GM23248 (cell line): ENCODE measurements around the gene AMH. TPM values are rescaled to one million over a fixed set of nuclear protein-coding genes. Genes with fewer than 3 reads are reported as not detected.
"Not testable (repeated sequence)": the region's sequence is repeated elsewhere in the genome, so short reads cannot be mapped to it uniquely, and the experiment has no call there.

Source experiments
- DNase-seq: peaks from one replicate; pipeline ENCODE4 v3.0.0-alpha.2; 2015
- H2AFZ ChIP-seq: fragments of 200-600 bp; sonication (generic); 2 replicates; pipeline ENCODE4 v1.6.1; 2016; ENCODE audit warnings: antibody characterized with exemption
- H3F3A ChIP-seq: fragments of 200-600 bp; sonication (generic); 2 replicates; pipeline ENCODE4 v1.6.1; 2016; ENCODE audit warnings: mild to moderate bottlenecking, antibody characterized with exemption, mixed run types; ENCODE audit not compliant: insufficient read depth
- H3K27ac ChIP-seq: fragments of 200-600 bp; sonication (generic); 2 replicates; pipeline ENCODE4 v1.5.1; 2016; ENCODE audit warnings: mild to moderate bottlenecking
- H3K27me3 ChIP-seq: fragments of 200-600 bp; sonication (generic); replicated peaks from 2 replicates; pipeline ENCODE4 v1.6.1; 2016; ENCODE audit warnings: mild to moderate bottlenecking; ENCODE audit not compliant: insufficient read depth
- H3K36me3 ChIP-seq: fragments of 200-600 bp; sonication (generic); 2 replicates; pipeline ENCODE4 v1.6.1; 2016; ENCODE audit warnings: low read depth, mild to moderate bottlenecking
- H3K4me1 ChIP-seq: fragments of 200-600 bp; sonication (generic); 2 replicates; pipeline ENCODE4 v1.6.1; 2016; ENCODE audit warnings: mild to moderate bottlenecking; ENCODE audit not compliant: insufficient read depth
- H3K4me2 ChIP-seq: fragments of 200-600 bp; sonication (generic); one replicate; pipeline ENCODE4 v1.6.1; 2016; ENCODE audit warnings: mild to moderate bottlenecking; ENCODE audit not compliant: unreplicated experiment
- H3K4me3 ChIP-seq: fragments of 200-600 bp; sonication (generic); 2 replicates; pipeline ENCODE4 v1.5.1; 2016; ENCODE audit warnings: mild to moderate bottlenecking
- H3K79me2 ChIP-seq: fragments of 200-600 bp; sonication (generic); 2 replicates; pipeline ENCODE4 v1.6.1; 2016; ENCODE audit warnings: mild to moderate bottlenecking; ENCODE audit not compliant: insufficient read depth
- H3K9ac ChIP-seq: fragments of 200-600 bp; sonication (generic); 2 replicates; pipeline ENCODE4 v1.6.1; 2016; ENCODE audit warnings: mild to moderate bottlenecking
- H3K9me2 ChIP-seq: fragments of 200-600 bp; sonication (generic); 2 replicates; pipeline ENCODE4 v1.6.1; 2016; ENCODE audit warnings: mixed run types, mild to moderate bottlenecking, moderate library complexity; ENCODE audit not compliant: insufficient read depth
- H3K9me3 ChIP-seq: fragments of 200-600 bp; sonication (generic); one replicate; pipeline ENCODE4 v1.6.1; 2017; ENCODE audit warnings: low read depth
- H4K20me1 ChIP-seq: fragments of 200-600 bp; sonication (generic); 2 replicates; pipeline ENCODE4 v1.6.0; 2016; ENCODE audit not compliant: insufficient read depth
- EZH2 ChIP-seq: fragments of 200-600 bp; sonication (generic); IDR thresholded peaks from 2 replicates; pipeline ENCODE4 v1.6.1; 2018; ENCODE audit warnings: antibody characterized with exemption, mild to moderate bottlenecking; ENCODE audit not compliant: insufficient read depth, poor library complexity, severe bottlenecking
- EZH2phosphoT487 ChIP-seq: fragments of 200-600 bp; sonication (generic); IDR thresholded peaks from 2 replicates; pipeline ENCODE4 v1.6.1; 2018; ENCODE audit warnings: antibody characterized with exemption, moderate library complexity, mild to moderate bottlenecking, low read depth; ENCODE audit not compliant: insufficient read depth
- WGBS, 2 experiments: methylation state at CpG; one replicate each; pipeline ENCODE4 v1.1.6; 2015 to 2017; ENCODE audit warnings: low lambda C conversion rate in 2 of 2, low coverage in 1 of 2; ENCODE audit errors: missing lambda C conversion rate in 2 of 2; 5-methylcytosine and 5-hydroxymethylcytosine counted together
- in situ Hi-C: fragments of 300-500 bp; cut with MboI; formaldehyde crosslinking; loops from 2 replicates; pipeline ENCODE4 v1.15.0; 2020
- polyA plus RNA-seq: library from polyadenylated mRNA; unstranded; fragments of >200 nt; fragmentation: Nextera tagmentation; extraction: Ambion mirVana; gene quantifications from 2 replicates; pipeline ENCODE4 v1.2.1, GENCODE V29; 2016
- total RNA-seq: library from RNA; depleted of rRNA; stranded (reverse); fragments of >200 nt; shearing (Covaris generic); gene quantifications from 2 replicates; pipeline ENCODE4 v1.2.3, GENCODE V29; 2014

Gene AMH
- total and polyA plus RNA-seq, 2 experiments from 2014 or later: not detected

DNA sequence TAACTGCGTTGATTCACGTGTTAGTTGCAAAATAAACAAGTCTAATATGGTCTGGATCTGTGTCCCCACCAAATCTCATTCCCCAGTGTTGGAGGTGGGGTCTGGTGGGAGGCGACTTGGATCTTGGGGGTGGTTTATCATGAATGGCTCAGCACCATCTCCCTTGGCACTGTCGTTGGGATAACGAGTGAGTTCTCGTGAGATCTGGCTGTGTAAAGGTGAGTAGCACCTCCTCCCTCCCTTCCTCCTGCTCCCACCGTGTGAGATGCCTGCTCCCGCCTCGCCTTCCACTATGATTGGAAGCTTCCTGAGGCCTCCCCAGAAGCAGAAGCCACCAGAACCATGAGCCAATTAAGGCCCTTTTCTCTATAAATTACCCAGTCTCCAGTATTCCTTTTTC is 28.0 kb downstream of the AMH start:
- peaks cover 35% of the 10 kb centered on the region for H3K79me2 ChIP-seq
- no peaks in the 10 kb centered on the region; the same call in 1 of the 2 replicates for H3K36me3 ChIP-seq
- H3F3A ChIP-seq: peaks cover 6% of the 10 kb centered on the region
- no peak overlapping the region for H2AFZ ChIP-seq
- no peak for DNase-seq
- peaks cover 11% of the 10 kb centered on the region for H4K20me1 ChIP-seq
- no peak overlapping the region for H3K27ac ChIP-seq
- H3K9ac ChIP-seq: no peak overlapping the region
- H3K9me2 ChIP-seq: no peaks in the 10 kb centered on the region
- H3K27me3 ChIP-seq: no peaks in the 10 kb centered on the region
- peaks cover 12% of the 10 kb centered on the region for H3K4me1 ChIP-seq
- H3K4me2 ChIP-seq: no peak overlapping the region
- no peak for TF ChIP-seq EZH2phosphoT487
- no peak for TF ChIP-seq EZH2
- H3K9me3 ChIP-seq: no peaks in the 10 kb centered on the region
- in situ Hi-C loops: no loop called here
- H3K4me3 ChIP-seq: no peak overlapping the region
- 80% methylated on average over 9 of the region's 9 CpGs for WGBS, 2 experiments

DNA sequence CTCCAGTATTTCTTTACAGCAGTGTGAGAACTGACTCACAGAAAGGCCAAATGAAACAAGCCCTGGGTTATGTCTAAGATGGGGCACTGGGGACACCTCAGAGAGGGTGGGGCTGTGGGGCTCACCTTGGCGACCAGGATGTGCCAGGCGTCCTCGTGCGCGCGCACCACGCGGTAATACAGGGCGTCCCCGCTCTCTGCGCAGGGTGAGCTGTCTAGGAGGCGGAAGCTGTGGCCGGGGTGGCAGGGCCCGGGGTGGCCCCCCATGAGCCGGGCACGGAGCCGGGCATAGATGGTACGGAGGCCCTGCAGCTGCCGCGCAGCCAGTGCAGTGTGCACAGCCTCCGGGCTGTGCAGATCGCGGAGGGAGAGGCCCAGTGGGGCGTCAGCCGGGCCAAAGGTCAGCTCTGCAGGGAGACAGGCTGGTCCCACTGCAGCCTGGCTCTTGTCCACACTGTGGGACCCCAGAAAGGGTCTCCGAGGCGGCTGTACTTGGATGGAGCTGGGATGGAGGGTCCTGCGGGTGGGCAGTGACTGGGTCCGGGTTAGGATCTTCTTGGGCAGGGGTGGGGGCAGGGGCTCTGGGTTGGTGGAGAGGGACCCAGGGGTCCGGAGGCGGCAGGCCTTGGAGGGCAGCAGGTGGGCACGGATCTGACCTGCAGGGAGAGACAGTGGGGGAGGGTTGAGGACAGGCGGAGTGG is 29.5 kb downstream of the AMH start:
- in situ Hi-C loops: no loop called here
- DNase-seq: peak; percentile 16
- peaks cover 8% of the 10 kb centered on the region for H4K20me1 ChIP-seq

DNA sequence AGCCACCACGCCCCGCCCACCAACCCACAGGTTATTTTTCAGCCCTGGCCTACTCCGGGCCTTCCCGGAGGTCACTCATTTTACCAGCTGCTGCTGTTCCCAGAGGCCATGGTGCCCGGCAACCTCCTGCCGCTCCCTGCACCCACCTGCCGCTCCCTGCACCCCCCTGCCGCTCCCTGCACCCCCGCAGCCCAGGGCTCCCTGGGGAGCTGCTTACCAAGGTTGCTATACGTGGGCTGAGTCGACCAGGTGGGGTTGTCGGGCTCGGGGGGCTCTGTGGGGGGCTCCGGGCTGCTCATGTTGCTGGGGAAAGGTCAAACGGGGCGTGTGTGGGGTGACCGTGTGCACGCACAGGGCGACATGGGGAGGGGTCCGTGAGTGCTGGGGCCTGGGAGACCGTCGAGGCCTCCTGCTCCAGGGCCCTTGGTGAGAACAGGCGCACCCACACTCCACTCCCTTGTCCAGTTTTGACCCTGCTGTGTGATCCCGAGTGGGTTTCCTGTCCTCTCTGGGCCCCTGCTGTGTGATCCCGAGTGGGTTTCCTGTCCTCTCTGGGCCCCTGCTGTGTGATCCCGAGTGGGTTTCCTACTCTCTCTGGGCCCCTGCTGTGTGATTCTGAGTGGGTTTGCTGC is 31.6 kb downstream of the AMH start:
- WGBS, 2 experiments: 75 to 82% methylated on average over 24 to 26 of the region's 26 CpGs
- in situ Hi-C loops: loop anchor here (10.0 kb wide), 1 partner anchor 104 kb away; no protein-coding TSS in a partner anchor

More for the DNA sequence above, 29.5 kb downstream of the AMH start:
- Histone ChIP-seq H3F3A (peaks cover 6% of the 10 kb centered on the region), H3K9me2 (no peaks in the 10 kb centered on the region), H3K27ac (no peak overlapping the region), H2AFZ (no peak overlapping the region), H3K36me3 (no peaks in the 10 kb centered on the region), H3K4me1 (peaks cover 4% of the 10 kb centered on the region), H3K4me2 (no peak overlapping the region), H3K9me3 (no peaks in the 10 kb centered on the region), H3K4me3 (no peak overlapping the region), H3K9ac (no peak overlapping the region), H3K79me2 (peaks cover 21% of the 10 kb centered on the region), H3K27me3 (no peaks in the 10 kb centered on the region)
- WGBS, 2 experiments: 78 to 85% methylated on average over 14 to 25 of the region's 33 CpGs
- TF ChIP-seq EZH2phosphoT487: no peak

DNA sequence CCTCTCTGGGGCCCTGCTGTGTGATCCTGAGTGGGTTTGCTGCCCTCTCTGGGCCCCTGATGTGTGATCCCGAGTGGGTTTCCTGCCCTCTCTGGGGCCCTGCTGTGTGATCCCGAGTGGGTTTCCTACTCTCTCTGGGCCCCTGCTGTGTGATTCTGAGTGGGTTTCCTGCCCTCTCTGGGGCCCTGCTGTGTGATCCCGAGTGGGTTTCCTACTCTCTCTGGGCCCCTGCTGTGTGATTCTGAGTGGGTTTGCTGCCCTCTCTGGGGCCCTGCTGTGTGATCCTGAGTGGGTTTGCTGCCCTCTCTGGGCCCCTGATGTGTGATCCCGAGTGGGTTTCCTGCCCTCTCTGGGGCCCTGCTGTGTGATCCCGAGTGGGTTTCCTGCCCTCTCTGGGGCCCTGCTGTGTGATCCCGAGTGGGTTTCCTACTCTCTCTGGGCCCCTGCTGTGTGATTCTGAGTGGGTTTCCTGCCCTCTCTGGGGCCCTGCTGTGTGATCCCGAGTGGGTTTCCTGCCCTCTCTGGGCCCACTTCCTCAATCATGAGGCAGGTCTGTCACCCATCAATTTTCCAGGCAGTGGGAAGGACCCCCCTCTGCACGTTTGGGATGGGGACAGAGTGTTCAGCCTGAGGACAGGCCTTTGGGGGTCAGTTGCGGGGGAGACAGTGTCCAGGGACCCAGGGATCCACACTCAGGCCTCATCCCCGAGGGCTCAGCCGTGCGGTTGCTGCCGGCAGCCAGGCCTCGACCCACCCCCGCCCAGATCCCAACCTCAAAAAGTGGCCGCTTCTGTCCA is 32.3 kb downstream of the AMH start:
- H3K4me1 ChIP-seq, H4K20me1 ChIP-seq, H3K4me3 ChIP-seq, H3K9me2 ChIP-seq, H3K79me2 ChIP-seq, H3K9ac ChIP-seq, H3K36me3 ChIP-seq, H3K27ac ChIP-seq, H3F3A ChIP-seq, H3K9me3 ChIP-seq, H2AFZ ChIP-seq, H3K4me2 ChIP-seq, H3K27me3 ChIP-seq, DNase-seq: not testable (repeated sequence)
- 42 to 44% methylated on average over 9 to 16 of the region's 16 CpGs for WGBS, 2 experiments
- in situ Hi-C loops: loop anchor here (10.0 kb wide), 1 partner anchor 103 kb away; no protein-coding TSS in a partner anchor

More for the DNA sequence above, 31.6 kb downstream of the AMH start:
- no peak overlapping the region for H2AFZ ChIP-seq
- no peak overlapping the region for H3K4me3 ChIP-seq
- H3K36me3 ChIP-seq: no peaks in the 10 kb centered on the region
- TF ChIP-seq EZH2phosphoT487: no peak
- no peak for TF ChIP-seq EZH2
- no peak overlapping the region for H3K9ac ChIP-seq
- no peaks in the 10 kb centered on the region for H3K79me2 ChIP-seq
- H3K27ac ChIP-seq: no peak overlapping the region
- H3K9me2 ChIP-seq: no peaks in the 10 kb centered on the region
- H3K9me3 ChIP-seq: no peaks in the 10 kb centered on the region
- no peaks in the 10 kb centered on the region for H3K4me1 ChIP-seq
- no peaks in the 10 kb centered on the region for H3K27me3 ChIP-seq
- H4K20me1 ChIP-seq: no peaks in the 10 kb centered on the region
- no peak for DNase-seq
- no peaks in the 10 kb centered on the region for H3F3A ChIP-seq
- H3K4me2 ChIP-seq: no peak overlapping the region
